ENCODE measurements around the gene RGS10. TPM values are rescaled to one million over a fixed set of nuclear protein-coding genes. Genes with fewer than 3 reads are reported as not detected.

Gene RGS10
- total RNA-seq, 3 donors from 2014 or later = 14.9 to 68.8 (median 19.2) TPM

GRCh38 chr10:119541459-119542356 is 811 bp downstream of the RGS10 start:
- peaks cover 14% of the 10 kb centered on the region for H3K4me1 ChIP-seq (ENCODE audit: low read depth)
- no peaks in the 10 kb centered on the region for H3K9me3 ChIP-seq
- DNase-seq (peak; percentile 37 to 67 (median 64)), ATAC-seq (peak; percentile 2)
- TF ChIP-seq, protein P1, sequence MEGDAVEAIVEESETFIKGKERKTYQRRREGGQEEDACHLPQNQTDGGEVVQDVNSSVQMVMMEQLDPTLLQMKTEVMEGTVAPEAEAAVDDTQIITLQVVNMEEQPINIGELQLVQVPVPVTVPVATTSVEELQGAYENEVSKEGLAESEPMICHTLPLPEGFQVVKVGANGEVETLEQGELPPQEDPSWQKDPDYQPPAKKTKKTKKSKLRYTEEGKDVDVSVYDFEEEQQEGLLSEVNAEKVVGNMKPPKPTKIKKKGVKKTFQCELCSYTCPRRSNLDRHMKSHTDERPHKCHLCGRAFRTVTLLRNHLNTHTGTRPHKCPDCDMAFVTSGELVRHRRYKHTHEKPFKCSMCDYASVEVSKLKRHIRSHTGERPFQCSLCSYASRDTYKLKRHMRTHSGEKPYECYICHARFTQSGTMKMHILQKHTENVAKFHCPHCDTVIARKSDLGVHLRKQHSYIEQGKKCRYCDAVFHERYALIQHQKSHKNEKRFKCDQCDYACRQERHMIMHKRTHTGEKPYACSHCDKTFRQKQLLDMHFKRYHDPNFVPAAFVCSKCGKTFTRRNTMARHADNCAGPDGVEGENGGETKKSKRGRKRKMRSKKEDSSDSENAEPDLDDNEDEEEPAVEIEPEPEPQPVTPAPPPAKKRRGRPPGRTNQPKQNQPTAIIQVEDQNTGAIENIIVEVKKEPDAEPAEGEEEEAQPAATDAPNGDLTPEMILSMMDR (IDR thresholded peaks at IDR 0.05) = no peak
- intact Hi-C loops (cut with DNase I, micrococcal nuclease) = no loop called here
- H3K36me3 ChIP-seq (ENCODE audit: low read depth) = no peaks in the 10 kb centered on the region
- H3K4me3 ChIP-seq = peak overlapping the region; percentile 31

- no peak for DNase-seq
Measured at GRCh38 chr10:119541046-119541445, 1.5 kb downstream of the RGS10 start.

GRCh38 chr10:119540038-119540437 is 2.5 kb downstream of the RGS10 start:
- no peak for DNase-seq
- intact Hi-C loops (cut with DNase I, micrococcal nuclease) = no loop called here
- no peak for ATAC-seq
- Histone ChIP-seq H3K9me3 (no peaks in the 10 kb centered on the region), H3K36me3 (ENCODE audit: low read depth) (no peaks in the 10 kb centered on the region), H3K4me3 (no peak overlapping the region), H3K4me1 (ENCODE audit: low read depth) (peaks cover 25% of the 10 kb centered on the region)
- TF ChIP-seq, protein P1 (IDR thresholded peaks at IDR 0.05) = no peak

More at GRCh38 chr10:119541046-119541445, 1.5 kb downstream of the RGS10 start:
- no peaks in the 10 kb centered on the region for H3K9me3 ChIP-seq
- no peak for ATAC-seq
- H3K4me3 ChIP-seq = no peak overlapping the region
- intact Hi-C loops (cut with DNase I, micrococcal nuclease) = no loop called here
- peaks cover 20% of the 10 kb centered on the region for H3K4me1 ChIP-seq (ENCODE audit: low read depth)
- TF ChIP-seq, protein P1 (IDR thresholded peaks at IDR 0.05) = no peak
- H3K36me3 ChIP-seq (ENCODE audit: low read depth) = no peaks in the 10 kb centered on the region

DNA sequence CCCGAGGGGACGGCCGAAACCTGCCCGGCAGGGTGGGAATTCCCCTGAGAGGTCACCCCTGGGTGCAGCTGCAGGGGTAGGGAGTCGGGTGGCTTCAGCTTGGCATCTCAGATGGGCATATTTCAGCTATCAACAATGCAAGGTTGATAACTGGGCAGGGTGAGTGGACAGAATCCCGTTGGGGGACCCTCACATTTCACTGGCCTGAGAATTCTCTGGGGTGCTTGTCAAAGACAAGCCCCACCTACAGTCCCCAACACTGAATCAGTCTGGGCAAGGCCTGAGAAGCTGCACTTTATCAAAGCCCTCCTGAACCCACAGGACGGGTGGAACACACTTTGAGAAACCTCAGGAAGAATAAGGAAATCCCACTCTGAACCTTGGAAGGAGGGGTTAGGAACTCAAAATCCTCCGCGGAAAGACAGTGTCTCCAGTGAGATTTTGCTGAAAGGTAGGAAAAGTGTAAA is 3.1 kb downstream of the RGS10 start:
- no peak for DNase-seq
- H3K4me1 ChIP-seq (ENCODE audit: low read depth) = peaks cover 25% of the 10 kb centered on the region
- no peaks in the 10 kb centered on the region for H3K36me3 ChIP-seq (ENCODE audit: low read depth)
- H3K9me3 ChIP-seq = no peaks in the 10 kb centered on the region
- intact Hi-C loops (cut with DNase I, micrococcal nuclease) = no loop called here
- H3K4me3 ChIP-seq = no peak overlapping the region
- no peak for ATAC-seq
- TF ChIP-seq, protein P1 (IDR thresholded peaks at IDR 0.05) = no peak

DNA sequence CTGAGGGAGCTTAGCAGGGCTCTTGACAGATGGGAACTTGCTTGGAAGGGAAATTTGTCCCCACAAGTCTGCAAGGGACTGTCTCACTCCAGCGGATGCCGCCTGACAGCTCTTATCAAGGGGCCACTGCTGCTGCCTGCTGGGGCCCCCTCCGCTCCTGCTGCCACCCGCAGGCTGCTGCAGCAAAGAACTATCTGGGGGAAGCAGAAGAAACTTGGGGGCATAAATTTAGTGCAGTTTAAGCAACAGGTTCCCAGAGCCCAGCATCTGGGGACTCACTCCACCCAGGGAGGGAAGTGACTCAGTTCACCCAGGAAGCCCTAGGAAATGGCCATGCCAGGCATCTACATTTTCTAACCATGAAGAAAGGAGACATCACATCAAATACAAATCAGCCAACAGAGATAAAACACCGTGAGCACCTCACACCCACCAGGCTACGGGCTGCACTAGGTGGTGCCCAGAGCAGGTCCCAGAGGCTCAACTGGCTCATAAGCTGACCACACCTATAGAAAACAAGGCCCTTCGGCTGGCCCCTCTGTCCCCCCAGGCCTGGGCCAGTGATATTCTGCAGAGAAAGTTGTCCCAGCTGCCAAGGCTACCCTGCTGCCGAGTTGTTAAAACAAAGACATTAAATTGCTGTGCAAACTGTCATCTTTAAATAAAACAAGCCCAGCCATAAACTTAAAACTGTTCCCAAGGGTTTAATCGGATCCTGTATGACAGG is 3.7 kb downstream of the RGS10 start:
- Histone ChIP-seq H3K36me3 (ENCODE audit: low read depth) (no peaks in the 10 kb centered on the region), H3K9me3 (no peaks in the 10 kb centered on the region), H3K4me3 (no peak overlapping the region), H3K4me1 (ENCODE audit: low read depth) (peaks cover 25% of the 10 kb centered on the region)
- DNase-seq = peak in 2 of 3 donors; percentile 23 to 57
- peak; percentile 22 for ATAC-seq
- intact Hi-C loops (cut with DNase I, micrococcal nuclease) = no loop called here
- TF ChIP-seq, protein P1 (IDR thresholded peaks at IDR 0.05) = no peak

Data from mucosa of descending colon (tissue), 3 donors.